ENCODE results near the gene PLXNA4.

Gene PLXNA4

GRCh38 chr7:132565441-132565840 lies 10.8 kb downstream of the PLXNA4 start:
- Histone ChIP-seq H3K27me3 (ENCODE audit: insufficient read depth, poor library complexity, severe bottlenecking) (no peaks in the 10 kb centered on the region), H3K27ac (replicated peaks) (no peak overlapping the region), H3K4me3 (replicated peaks; ENCODE audit: insufficient read depth, low read length) (no peak overlapping the region)
- TF ChIP-seq, protein P1, sequence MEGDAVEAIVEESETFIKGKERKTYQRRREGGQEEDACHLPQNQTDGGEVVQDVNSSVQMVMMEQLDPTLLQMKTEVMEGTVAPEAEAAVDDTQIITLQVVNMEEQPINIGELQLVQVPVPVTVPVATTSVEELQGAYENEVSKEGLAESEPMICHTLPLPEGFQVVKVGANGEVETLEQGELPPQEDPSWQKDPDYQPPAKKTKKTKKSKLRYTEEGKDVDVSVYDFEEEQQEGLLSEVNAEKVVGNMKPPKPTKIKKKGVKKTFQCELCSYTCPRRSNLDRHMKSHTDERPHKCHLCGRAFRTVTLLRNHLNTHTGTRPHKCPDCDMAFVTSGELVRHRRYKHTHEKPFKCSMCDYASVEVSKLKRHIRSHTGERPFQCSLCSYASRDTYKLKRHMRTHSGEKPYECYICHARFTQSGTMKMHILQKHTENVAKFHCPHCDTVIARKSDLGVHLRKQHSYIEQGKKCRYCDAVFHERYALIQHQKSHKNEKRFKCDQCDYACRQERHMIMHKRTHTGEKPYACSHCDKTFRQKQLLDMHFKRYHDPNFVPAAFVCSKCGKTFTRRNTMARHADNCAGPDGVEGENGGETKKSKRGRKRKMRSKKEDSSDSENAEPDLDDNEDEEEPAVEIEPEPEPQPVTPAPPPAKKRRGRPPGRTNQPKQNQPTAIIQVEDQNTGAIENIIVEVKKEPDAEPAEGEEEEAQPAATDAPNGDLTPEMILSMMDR (IDR thresholded peaks at IDR 0.05; ENCODE audit: insufficient read depth, low read length) = no peak
- TF ChIP-seq GABPA (IDR thresholded peaks at IDR 0.05; ENCODE audit: low read depth) (no peak), POLR2AphosphoS5 (IDR thresholded peaks at IDR 0.05; ENCODE audit: low read depth) (no peak), REST (IDR thresholded peaks at IDR 0.05; ENCODE audit: insufficient replicate concordance, low read depth) (no peak), SPI1 (IDR thresholded peaks at IDR 0.05; ENCODE audit: borderline replicate concordance, low read depth) (no peak)
- no peak for DNase-seq (ENCODE audit: low read depth in 1 of 2, low spot score in 1 of 2)

DNA sequence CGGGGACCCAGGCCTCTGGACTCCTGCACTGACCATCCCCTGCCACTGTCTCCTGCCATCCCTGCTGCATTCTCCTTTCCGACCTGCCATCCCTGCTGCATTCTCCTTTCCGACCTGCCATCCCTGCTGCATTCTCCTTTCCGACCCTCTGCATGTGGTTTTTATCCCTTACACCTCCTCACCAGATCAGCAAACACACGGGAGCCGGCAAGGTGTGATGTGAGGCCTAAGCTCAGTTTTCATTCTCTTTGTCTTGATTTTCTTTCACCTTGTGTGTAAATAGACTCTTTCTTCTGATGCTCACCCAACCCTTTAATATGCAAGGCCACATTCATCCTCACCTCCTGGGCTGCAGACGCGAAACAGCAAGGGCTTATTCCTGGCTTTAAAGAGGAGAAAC lies 11.4 kb downstream of the PLXNA4 start:
- Histone ChIP-seq H3K4me3 (replicated peaks; ENCODE audit: insufficient read depth, low read length) (no peak overlapping the region), H3K27ac (replicated peaks) (no peak overlapping the region), H3K27me3 (ENCODE audit: insufficient read depth, poor library complexity, severe bottlenecking) (no peaks in the 10 kb centered on the region)
- TF ChIP-seq SPI1 (IDR thresholded peaks at IDR 0.05; ENCODE audit: borderline replicate concordance, low read depth) = no peak
- TF ChIP-seq, protein P1 (IDR thresholded peaks at IDR 0.05; ENCODE audit: insufficient read depth, low read length) = no peak
- DNase-seq (ENCODE audit: low read depth in 1 of 2, low spot score in 1 of 2) = no peak

DNA sequence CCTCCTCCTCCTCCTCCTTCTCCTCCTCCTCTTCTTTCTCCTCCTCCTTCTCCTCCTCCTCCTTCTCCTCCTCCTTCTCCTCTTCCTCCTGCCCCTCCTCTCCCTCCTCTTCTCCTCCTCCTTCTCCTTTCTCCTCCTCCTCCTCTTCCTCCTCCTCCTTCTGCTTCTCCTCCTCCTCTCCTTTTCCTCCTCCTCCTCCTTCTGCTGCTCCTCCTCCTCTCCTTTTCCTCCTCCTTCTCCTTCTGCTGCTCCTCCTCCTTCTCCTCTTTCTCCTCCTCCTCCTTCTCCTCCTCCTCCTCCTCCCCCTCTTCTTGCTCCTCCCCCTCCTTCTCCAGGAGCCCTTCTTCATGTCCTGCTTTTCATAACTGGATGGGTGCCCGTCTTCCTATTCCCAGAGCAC lies 12.2 kb downstream of the PLXNA4 start:
- no peaks in the 10 kb centered on the region for H3K27me3 ChIP-seq (ENCODE audit: insufficient read depth, poor library complexity, severe bottlenecking)
- H3K27ac ChIP-seq (replicated peaks) = no peak overlapping the region
- DNase-seq (ENCODE audit: low read depth in 1 of 2, low spot score in 1 of 2) = no peak
- no peak for TF ChIP-seq SPI1 (IDR thresholded peaks at IDR 0.05; ENCODE audit: borderline replicate concordance, low read depth)
- TF ChIP-seq, protein P1 (IDR thresholded peaks at IDR 0.05; ENCODE audit: insufficient read depth, low read length) = no peak
- TF ChIP-seq REST (IDR thresholded peaks at IDR 0.05; ENCODE audit: insufficient replicate concordance, low read depth) = no peak
- no peak for TF ChIP-seq GABPA (IDR thresholded peaks at IDR 0.05; ENCODE audit: low read depth)
- TF ChIP-seq POLR2AphosphoS5 (IDR thresholded peaks at IDR 0.05; ENCODE audit: low read depth) = no peak
- no peak overlapping the region for H3K4me3 ChIP-seq (replicated peaks; ENCODE audit: insufficient read depth, low read length)

DNA sequence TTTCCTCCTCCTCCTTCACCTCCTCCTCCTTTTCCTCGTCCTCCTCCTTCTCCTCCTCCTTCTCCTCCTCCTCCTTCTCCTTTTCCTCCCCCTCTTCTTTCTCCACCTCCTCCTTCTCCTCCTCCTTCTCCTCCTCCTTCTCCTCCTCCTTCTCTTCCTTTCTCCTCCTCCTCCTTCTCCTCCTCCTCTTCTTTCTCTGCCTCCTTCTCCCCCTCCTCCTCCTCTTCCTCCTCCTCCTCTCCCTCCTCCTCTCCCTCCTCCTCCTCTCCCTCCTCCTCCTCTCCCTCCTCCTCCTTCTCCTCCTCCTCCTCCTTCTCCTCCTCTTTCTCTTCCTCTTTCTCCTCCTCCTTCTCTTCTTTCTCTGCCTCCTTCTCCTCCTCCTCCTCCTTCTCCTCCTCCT lies 13.6 kb downstream of the PLXNA4 start:
- H3K27me3 ChIP-seq (ENCODE audit: insufficient read depth, poor library complexity, severe bottlenecking) = no peaks in the 10 kb centered on the region
- TF ChIP-seq, protein P1 (IDR thresholded peaks at IDR 0.05; ENCODE audit: insufficient read depth, low read length) = no peak
- TF ChIP-seq GABPA (IDR thresholded peaks at IDR 0.05; ENCODE audit: low read depth) (no peak), REST (IDR thresholded peaks at IDR 0.05; ENCODE audit: insufficient replicate concordance, low read depth) (no peak), SPI1 (IDR thresholded peaks at IDR 0.05; ENCODE audit: borderline replicate concordance, low read depth) (no peak), POLR2AphosphoS5 (IDR thresholded peaks at IDR 0.05; ENCODE audit: low read depth) (no peak)
- DNase-seq (ENCODE audit: low read depth in 1 of 2, low spot score in 1 of 2) = no peak
- H3K27ac ChIP-seq (replicated peaks) = no peak overlapping the region
- H3K4me3 ChIP-seq (replicated peaks; ENCODE audit: insufficient read depth, low read length) = no peak overlapping the region
